Measurements from ENCODE around the gene CNTNAP2. TPM values are rescaled to one million over a fixed set of nuclear protein-coding genes. Genes with fewer than 3 reads are reported as not detected.

Gene CNTNAP2
- total and polyA plus RNA-seq, 8 donors, result 0.94 to 42.5 (median 38.6) TPM

GRCh38 chr7:146728611-146729010, 612.0 kb downstream of the CNTNAP2 start:
- DNase-seq (no peak), ATAC-seq (no peak)
- TF ChIP-seq CTCF (IDR thresholded peaks at IDR 0.05), result no peak
- Histone ChIP-seq H3K9me3 (no peaks in the 10 kb centered on the region), H3K4me3 (no peak overlapping the region), H3K27ac (no peak overlapping the region), H3K4me1 (no peaks in the 10 kb centered on the region), H3K36me3 (no peaks in the 10 kb centered on the region), H3K27me3 (no peaks in the 10 kb centered on the region)
- intact Hi-C loops (cut with DNase I), result no loop called here

- no peaks in the 10 kb centered on the region for H3K36me3 ChIP-seq
- no peaks in the 10 kb centered on the region for H3K27me3 ChIP-seq
- no peaks in the 10 kb centered on the region for H3K9me3 ChIP-seq
- no peaks in the 10 kb centered on the region for H3K4me1 ChIP-seq
- H3K27ac ChIP-seq, result no peak overlapping the region
- intact Hi-C loops (cut with DNase I), result no loop called here
- no peak for ATAC-seq
- TF ChIP-seq CTCF (IDR thresholded peaks at IDR 0.05), result no peak
- no peak for DNase-seq
- no peak overlapping the region for H3K4me3 ChIP-seq
Observed at GRCh38 chr7:146731185-146731584, 614.6 kb downstream of the CNTNAP2 start.

- no peak for TF ChIP-seq CTCF (IDR thresholded peaks at IDR 0.05)
- Histone ChIP-seq H3K4me3 (no peak overlapping the region), H3K27me3 (no peaks in the 10 kb centered on the region), H3K27ac (no peak overlapping the region), H3K9me3 (peaks cover 0 to 19% of the 10 kb centered on the region in 2 donors), H3K36me3 (no peaks in the 10 kb centered on the region), H3K4me1 (no peaks in the 10 kb centered on the region)
- DNase-seq (no peak), ATAC-seq (no peak)
- intact Hi-C loops (cut with DNase I), result no loop called here
Observed at GRCh38 chr7:146735992-146736391, 619.4 kb downstream of the CNTNAP2 start.

- Histone ChIP-seq H3K9me3 (peaks cover 0 to 19% of the 10 kb centered on the region in 2 donors), H3K4me1 (no peaks in the 10 kb centered on the region), H3K36me3 (no peaks in the 10 kb centered on the region), H3K27ac (no peak overlapping the region), H3K4me3 (no peak overlapping the region), H3K27me3 (no peaks in the 10 kb centered on the region)
- intact Hi-C loops (cut with DNase I), result no loop called here
- no peak for DNase-seq
- no peak for ATAC-seq
- no peak for TF ChIP-seq CTCF (IDR thresholded peaks at IDR 0.05)
Observed at GRCh38 chr7:146736446-146737190, 620.0 kb downstream of the CNTNAP2 start.

- no peak for DNase-seq
Observed at GRCh38 chr7:146740039-146740438, 623.4 kb downstream of the CNTNAP2 start.

More at GRCh38 chr7:146740039-146740438, 623.4 kb downstream of the CNTNAP2 start:
- H3K4me1 ChIP-seq, result no peaks in the 10 kb centered on the region
- no peaks in the 10 kb centered on the region for H3K36me3 ChIP-seq
- H3K27me3 ChIP-seq, result no peaks in the 10 kb centered on the region
- no peak for TF ChIP-seq CTCF (IDR thresholded peaks at IDR 0.05)
- no peak overlapping the region for H3K27ac ChIP-seq
- H3K4me3 ChIP-seq, result no peak overlapping the region
- H3K9me3 ChIP-seq, result peaks cover 0 to 19% of the 10 kb centered on the region in 2 donors
- intact Hi-C loops (cut with DNase I), result no loop called here
- no peak for ATAC-seq

Measured in left lung (tissue), 10 donors.